Frontal cortex (tissue), 4 donors: ENCODE measurements around the gene TBCEL. TPM values are rescaled to one million over a fixed set of nuclear protein-coding genes. Genes with fewer than 3 reads are reported as not detected.
"Not testable (repeated sequence)": the region's sequence is repeated elsewhere in the genome, so short reads cannot be mapped to it uniquely, and the experiment has no call there.

Experiments used
- DNase-seq, 2 donors: peaks; one replicate each; pipeline ENCODE4 v3.0.0; 2012; ENCODE audit warnings: low spot score in 2 of 2
- FAIRE-seq: peaks from 2 replicates; lab custom pipeline; 2012; peaks lifted over from hg19 to GRCh38; lab: Jason Lieb, UNC
- total RNA-seq: library from RNA; depleted of rRNA; stranded (reverse); fragments of >200 nt; gene quantifications from one replicate; pipeline ENCODE4 v1.2.3, GENCODE V29; 2014
- donor health status: control.
- donor health status: control.
- donor health status: control.

The TBCEL gene
- total RNA-seq, 1 donor from 2014 or later, result 64.8 TPM

- no peak for DNase-seq
- no peak for FAIRE-seq
These were observed 75.5 kb downstream of the TBCEL start for GRCh38 chr11:121099364-121099763.

DNA sequence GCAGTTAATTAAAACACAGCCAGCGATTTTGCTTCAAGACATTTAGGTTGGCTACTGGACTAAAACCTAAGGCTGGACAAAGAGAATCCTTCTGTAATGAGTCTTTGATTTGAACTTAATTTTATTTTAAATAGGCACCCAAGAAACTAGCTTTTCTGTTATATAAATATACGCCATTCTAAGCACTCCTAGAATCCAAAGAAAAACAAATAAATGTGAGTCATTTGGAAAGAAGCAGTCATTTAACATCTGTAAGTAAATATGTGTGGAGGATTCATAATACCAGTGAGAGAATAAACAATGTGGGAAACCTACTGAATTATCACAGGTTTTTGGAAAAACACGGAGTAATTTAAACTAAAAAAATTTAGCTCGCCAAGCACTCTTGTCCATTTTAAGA is 76.0 kb downstream of the TBCEL start:
- no peak for FAIRE-seq
- DNase-seq, result no peak

DNA sequence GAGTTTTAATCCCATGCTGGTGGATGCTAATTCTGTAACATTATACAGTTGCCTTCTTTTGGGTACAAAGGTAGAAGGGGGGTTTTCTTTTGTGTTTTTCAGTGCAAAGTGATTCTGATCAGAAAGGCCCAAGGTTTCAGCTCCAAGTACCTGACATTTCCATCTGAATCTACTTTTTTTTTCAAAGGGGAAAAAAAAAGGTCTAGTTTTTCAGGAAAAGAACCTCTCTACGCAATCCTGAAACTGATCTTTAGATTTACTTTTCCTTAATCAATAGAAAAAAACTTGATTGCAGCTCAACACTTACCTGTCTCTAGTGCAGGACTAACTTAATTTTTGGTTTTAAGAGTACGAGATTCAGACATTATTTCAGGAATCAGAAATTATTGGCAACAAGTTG is 77.0 kb downstream of the TBCEL start, which contains the start of gene TECTA:
TECTA (plus strand) TSS at position 301 of the 400 bp plus-strand sequence. CDS start 1,423 bp downstream, outside the sequence.
- FAIRE-seq (no peak), DNase-seq (no peak)

- no peak for FAIRE-seq
- no peak for DNase-seq
These were observed 80.4 kb downstream of the TBCEL start for GRCh38 chr11:121104312-121104762.

GRCh38 chr11:121105063-121105480 is 81.2 kb downstream of the TBCEL start:
- FAIRE-seq, result no peak
- no peak for DNase-seq

- no peak for FAIRE-seq
- DNase-seq, result no peak
These were observed 81.7 kb downstream of the TBCEL start for GRCh38 chr11:121105481-121106195.

DNA sequence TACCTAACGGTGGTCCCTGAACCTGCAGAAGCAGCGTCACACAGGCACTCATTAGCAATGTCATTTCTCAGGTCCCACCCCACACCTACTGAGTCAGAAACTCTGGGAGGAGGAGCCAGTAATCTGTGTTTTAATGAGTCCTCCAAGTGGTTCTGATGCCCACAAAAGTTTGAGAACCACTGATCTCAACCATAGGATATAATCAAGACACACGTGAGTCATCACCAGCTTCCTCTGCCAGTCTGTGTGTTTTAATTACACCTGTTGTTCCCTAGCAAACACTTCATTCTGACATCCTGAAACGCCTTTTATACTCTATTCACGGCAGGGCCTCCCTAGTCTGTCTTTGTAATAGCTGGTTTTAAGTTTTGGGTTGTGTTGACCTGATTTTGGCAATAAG is 82.9 kb downstream of the TBCEL start:
- DNase-seq, result no peak
- no peak for FAIRE-seq

GRCh38 chr11:121108413-121108812 is 84.5 kb downstream of the TBCEL start:
- DNase-seq, result no peak
- FAIRE-seq, result no peak

- FAIRE-seq, result no peak
These were observed 85.6 kb downstream of the TBCEL start for GRCh38 chr11:121109471-121109870.

GRCh38 chr11:121109916-121110586 is 86.1 kb downstream of the TBCEL start:
- DNase-seq (no peak), FAIRE-seq (no peak)

More at GRCh38 chr11:121109471-121109870, 85.6 kb downstream of the TBCEL start:
- DNase-seq, result no peak

DNA sequence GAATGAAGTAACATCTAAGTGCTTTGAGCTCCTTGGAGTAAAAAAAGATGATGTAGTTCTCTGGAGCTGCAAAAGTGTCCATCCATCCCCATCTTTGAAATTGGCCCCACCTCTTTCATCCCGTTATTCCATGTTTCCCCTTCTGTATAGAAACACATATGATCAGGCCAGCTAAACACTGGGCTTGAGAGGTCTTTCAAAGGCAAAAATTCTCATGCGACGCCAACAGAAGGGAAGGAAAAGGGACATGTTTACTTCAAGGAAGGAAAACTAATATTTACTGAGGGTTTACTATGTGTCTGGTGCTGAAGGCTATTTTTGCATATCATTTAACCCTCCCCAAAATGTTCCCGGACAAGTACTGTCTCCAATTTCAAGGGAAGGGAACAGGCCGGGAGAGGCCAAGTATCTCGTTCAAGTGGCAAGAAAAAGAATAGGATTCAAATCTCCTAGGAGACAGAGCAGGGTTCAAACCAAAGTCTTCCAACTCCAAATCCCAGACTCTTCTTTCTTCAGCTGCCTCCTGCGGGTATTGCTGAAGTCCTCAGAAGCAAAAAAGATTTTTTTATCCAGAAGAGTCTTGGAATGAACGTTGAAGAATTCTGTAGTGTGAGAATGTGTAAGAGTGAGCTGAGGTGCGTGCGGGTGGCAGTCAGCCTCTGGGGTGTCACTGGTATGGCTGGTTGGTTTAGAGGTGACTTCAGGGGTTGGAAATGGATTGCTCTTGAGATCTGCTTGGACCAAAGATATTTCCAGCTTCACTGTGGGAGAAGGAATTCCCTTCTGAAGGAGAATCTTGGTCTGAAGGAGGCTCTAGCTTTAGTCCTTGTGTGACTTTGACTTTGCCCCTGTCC is 87.2 kb downstream of the TBCEL start:
- DNase-seq (no peak), FAIRE-seq (no peak)

DNA sequence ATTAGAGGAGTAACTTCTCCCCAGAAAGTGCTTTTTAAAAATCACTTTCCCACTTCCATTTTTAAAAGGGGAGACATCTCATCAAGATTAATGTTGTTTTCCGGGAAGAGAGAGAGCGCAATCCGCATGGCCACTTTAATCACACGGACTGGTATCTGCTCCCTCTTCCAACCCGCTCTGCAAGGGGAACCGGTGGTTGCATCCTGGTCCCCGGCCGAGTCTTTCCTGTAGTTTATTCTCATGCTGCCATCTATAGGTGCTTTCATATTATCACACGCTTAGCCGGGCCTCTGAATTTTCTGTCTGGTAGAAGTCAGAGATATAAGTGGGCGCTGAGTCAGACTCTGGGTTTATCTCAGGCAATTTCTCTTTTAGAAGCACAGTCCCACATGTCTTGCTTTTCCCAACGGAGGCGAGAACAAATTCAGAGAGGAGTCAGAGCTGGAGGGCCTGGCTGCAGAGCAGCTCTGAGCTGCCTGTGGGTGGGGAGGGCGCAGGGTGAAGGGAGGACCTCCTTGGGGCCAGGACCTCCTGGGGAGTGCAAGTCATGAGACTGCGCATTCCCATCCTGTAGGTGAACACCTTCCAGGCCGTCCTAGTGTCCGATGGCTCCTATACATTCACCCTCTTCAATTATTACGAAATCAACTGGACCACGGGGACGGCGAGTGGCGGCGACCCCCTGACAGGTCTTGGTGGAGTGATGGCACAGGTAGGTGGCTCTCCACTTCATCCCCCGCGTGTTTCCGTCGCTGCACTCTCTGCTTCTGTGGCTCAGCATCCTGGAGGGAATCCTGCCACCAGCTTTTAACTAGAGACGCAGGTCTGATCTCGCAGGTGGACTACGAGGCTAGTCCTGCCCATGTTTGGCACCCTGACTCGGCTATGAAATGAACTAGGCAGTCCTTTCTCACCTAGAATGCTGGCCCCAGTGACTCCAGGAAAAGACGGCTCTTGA is 88.9 kb downstream of the TBCEL start:
- FAIRE-seq (no peak), DNase-seq (peak; percentile 34 to 68)

DNA sequence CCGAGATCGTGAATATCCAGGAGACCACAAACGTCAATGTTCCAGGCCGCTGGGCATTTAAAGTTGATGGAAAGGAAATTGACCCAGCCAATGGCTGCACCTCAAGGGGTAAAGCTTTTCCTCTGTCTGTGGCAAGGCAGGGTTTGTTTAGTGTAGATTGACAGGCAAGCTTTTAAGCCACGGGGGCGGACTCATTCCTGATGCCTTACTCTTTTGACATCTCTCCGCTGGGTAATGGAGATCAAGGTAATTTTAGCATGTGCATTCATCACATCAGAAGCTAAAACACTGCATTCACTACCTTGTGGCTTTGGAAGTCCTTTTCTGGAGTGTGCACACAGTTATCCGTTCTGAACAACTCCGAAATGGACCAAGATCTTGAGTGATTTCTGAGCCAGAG is 89.7 kb downstream of the TBCEL start:
- DNase-seq (no peak), FAIRE-seq (no peak)

GRCh38 chr11:121115024-121115423 is 91.1 kb downstream of the TBCEL start:
- not testable (repeated sequence) for FAIRE-seq, DNase-seq

GRCh38 chr11:121117788-121118187 is 93.9 kb downstream of the TBCEL start:
- no peak for DNase-seq
- no peak for FAIRE-seq

DNA sequence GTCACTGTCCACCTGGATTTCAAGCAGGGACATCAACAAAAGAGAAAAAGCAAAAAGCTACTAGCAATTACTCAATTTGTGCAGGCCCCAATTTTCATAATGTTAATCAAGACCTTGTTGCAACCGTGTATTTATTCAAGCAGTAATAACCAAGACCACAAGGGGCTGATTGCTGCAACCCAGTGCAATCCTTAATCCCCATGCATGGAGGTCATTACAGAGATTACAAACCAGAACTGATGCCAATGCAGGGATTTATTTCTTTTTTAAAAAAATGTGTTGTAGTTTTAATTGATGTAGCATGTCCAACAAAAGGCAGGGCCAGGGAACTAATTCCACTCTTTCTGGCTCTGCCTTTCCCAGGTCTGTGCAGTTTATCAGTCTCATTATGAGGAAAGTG is 95.5 kb downstream of the TBCEL start:
- DNase-seq, result no peak
- no peak for FAIRE-seq

DNA sequence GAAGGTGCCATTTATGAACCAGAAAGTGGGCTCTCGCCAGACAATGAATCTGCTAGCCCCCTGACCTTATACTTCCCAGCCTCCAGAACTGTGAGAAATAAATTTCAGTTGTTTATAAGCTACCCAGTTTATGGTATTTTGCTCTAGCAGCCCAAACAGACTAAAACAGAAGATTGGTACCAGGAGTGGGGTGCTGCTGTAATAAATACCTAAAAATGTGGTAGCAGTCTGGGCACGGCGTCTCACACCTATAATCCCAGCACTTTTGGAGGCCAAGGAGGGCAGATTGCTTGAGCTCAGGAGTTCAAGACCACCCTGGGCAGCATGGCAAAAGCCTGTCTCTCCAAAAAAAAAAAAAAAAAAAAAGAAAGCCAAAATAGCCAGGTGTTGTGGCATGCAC is 98.4 kb downstream of the TBCEL start:
- FAIRE-seq (no peak), DNase-seq (no peak)

DNA sequence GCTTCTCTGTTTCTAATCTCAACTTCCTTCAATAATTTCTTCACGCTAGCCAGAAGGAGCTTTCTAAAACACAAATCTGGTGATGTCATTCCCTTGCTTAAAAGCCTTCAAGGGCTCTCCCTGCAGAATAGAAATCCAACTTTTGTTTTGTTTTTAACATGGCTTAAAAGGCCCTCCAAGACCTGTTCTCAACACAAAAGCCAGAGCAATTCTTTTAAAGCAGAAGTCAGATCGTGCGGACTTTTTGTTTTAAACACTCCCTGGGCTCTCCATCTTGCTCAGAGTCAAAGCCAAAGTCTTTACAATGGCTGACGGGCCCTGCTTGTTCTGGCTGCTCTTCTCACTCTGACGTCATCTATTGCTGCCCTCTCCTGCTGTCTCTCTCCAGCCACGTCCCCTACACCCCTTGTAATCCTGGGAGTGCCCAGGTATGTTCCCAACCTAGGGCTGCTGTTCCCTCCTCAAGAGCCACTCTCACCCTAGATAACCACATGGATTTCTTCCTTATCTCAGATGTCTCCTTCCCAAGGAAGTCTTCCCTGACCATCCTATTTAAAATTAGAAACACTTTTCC is 99.7 kb downstream of the TBCEL start:
- DNase-seq (no peak), FAIRE-seq (no peak)

GRCh38 chr11:121127809-121128208 is 103.9 kb downstream of the TBCEL start:
- no peak for DNase-seq
- FAIRE-seq, result no peak
